HEK293T (cell line): ENCODE data around the gene INAFM1.

Source experiments
- FOXA1 ChIP-seq: fragments of 450-650 bp; IDR thresholded peaks from 2 replicates; pipeline ENCODE4 v1.6.1; 2016; ENCODE audit warnings: mild to moderate bottlenecking
- SP1 ChIP-seq: fragments of 450-650 bp; IDR thresholded peaks from 2 replicates; pipeline ENCODE4 v1.6.1; 2017
- TARDBP ChIP-seq: fragments of 450-650 bp; IDR thresholded peaks from 2 replicates; pipeline ENCODE4 v1.6.1; 2016
- ZNF384 ChIP-seq: fragments of 450-650 bp; IDR thresholded peaks from 2 replicates; pipeline ENCODE4 v1.6.1; 2016

DNA sequence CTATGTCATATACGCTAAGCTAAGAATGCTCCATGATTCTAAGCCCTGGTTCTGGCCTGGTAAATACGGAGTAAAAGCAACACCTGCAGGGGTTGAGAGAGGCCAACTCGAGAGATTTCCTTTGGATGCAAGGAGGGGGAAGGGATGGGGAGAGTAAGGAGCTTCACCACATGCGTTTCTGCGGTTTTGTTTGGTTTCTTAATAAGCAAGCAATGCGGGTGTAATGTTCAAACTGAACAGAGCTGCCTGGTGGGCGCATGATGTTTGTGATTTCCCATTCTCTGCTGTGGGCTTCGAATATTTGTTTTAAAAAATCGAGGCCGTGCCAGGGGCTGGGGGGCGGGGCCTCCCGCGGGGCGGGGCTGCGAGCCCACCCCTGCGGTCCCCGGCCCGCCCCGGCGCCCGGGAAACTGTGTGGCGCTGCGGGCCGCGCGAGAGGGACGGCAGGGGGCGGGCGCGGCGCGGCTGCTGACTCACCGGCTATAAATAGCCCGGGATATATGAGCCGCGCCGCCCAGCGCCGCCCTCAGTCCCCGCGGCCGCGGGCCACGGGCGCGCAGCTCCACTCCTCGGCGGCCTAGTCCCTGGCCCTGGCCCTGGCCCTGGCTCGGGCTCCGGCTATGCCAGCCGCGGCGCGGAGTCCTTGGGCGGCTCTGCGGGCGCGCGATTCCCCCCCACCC is 48.8 kb upstream of the INAFM1 start:
- TF ChIP-seq FOXA1, result no peak
- no peak for TF ChIP-seq ZNF384
- no peak for TF ChIP-seq SP1
- no peak for TF ChIP-seq TARDBP
